ENCODE measurements around the gene CCN6.

GRCh38 chr6:112044196-112044595 is 9.7 kb upstream of the CCN6 start:
- TF ChIP-seq CTCF (IDR thresholded peaks at IDR 0.05) (no peak), POLR2A (IDR thresholded peaks at IDR 0.05) (no peak)
